Stromal cell of bone marrow (primary cell): ENCODE measurements around the gene RABGAP1.

Source experiments
- DNase-seq: peaks from one replicate; pipeline ENCODE4 v3.0.0-alpha.2; 2012; ENCODE audit warnings: low read depth

The RABGAP1 gene

GRCh38 chr9:123084256-123084655 lies 143.4 kb downstream of the RABGAP1 start:
- DNase-seq, result no peak

- no peak for DNase-seq
These were observed 145.1 kb downstream of the RABGAP1 start for GRCh38 chr9:123085916-123086315.

- DNase-seq, result no peak
These were observed 146.6 kb downstream of the RABGAP1 start for GRCh38 chr9:123087359-123087888.

- DNase-seq, result no peak
These were observed 148.2 kb downstream of the RABGAP1 start for GRCh38 chr9:123089040-123089439.

GRCh38 chr9:123089790-123090189 lies 149.0 kb downstream of the RABGAP1 start:
- DNase-seq, result no peak

- DNase-seq, result no peak
These were observed 149.5 kb downstream of the RABGAP1 start for GRCh38 chr9:123090198-123090896.

- no peak for DNase-seq
These were observed 150.1 kb downstream of the RABGAP1 start for GRCh38 chr9:123090956-123091355.

- DNase-seq, result no peak
These were observed 150.6 kb downstream of the RABGAP1 start for GRCh38 chr9:123091459-123091858.

GRCh38 chr9:123093141-123093540 lies 152.3 kb downstream of the RABGAP1 start:
- DNase-seq, result no peak

GRCh38 chr9:123096987-123097386 lies 156.2 kb downstream of the RABGAP1 start:
- no peak for DNase-seq

- DNase-seq, result no peak
These were observed 156.7 kb downstream of the RABGAP1 start for GRCh38 chr9:123097430-123098095.

- DNase-seq, result no peak
These were observed 157.3 kb downstream of the RABGAP1 start for GRCh38 chr9:123098096-123098459.

- no peak for DNase-seq
These were observed 158.2 kb downstream of the RABGAP1 start for GRCh38 chr9:123099042-123099441.

- DNase-seq, result no peak
These were observed 158.7 kb downstream of the RABGAP1 start for GRCh38 chr9:123099548-123099947.

- DNase-seq, result no peak
These were observed 161.7 kb downstream of the RABGAP1 start for GRCh38 chr9:123102375-123103113.

- no peak for DNase-seq
These were observed 164.0 kb downstream of the RABGAP1 start for GRCh38 chr9:123104807-123105206.

GRCh38 chr9:123105490-123105889 lies 164.7 kb downstream of the RABGAP1 start:
- no peak for DNase-seq

- DNase-seq, result no peak
These were observed 166.9 kb downstream of the RABGAP1 start for GRCh38 chr9:123107639-123108285.

GRCh38 chr9:123108976-123109375 lies 168.2 kb downstream of the RABGAP1 start:
- no peak for DNase-seq

GRCh38 chr9:123109540-123110279 lies 168.9 kb downstream of the RABGAP1 start:
- DNase-seq, result no peak

- DNase-seq, result no peak
These were observed 170.7 kb downstream of the RABGAP1 start for GRCh38 chr9:123111427-123112014.
